ENCODE results near the gene CCDC186. TPM values are rescaled to one million over a fixed set of nuclear protein-coding genes. Genes with fewer than 3 reads are reported as not detected.

Gene CCDC186
- total RNA-seq, 1 donor from 2014 or later = 39.2 TPM

GRCh38 chr10:114077815-114078219, 96.2 kb downstream of the CCDC186 start:
- no peak for TF ChIP-seq CTCF (IDR thresholded peaks at IDR 0.05; ENCODE audit: unreplicated experiment)
- Mint-ChIP-seq H3K9me3 (peaks cover 3% of the 10 kb centered on the region), H3K27ac (no peak overlapping the region), H3K36me3 (no peaks in the 10 kb centered on the region), H3K4me1 (no peaks in the 10 kb centered on the region), H3K4me3 (no peak overlapping the region), H3K27me3 (ENCODE audit: low read depth) (peaks cover 8% of the 10 kb centered on the region)
- DNase-seq (ENCODE audit: low spot score in 2 of 2, unreplicated experiment in 2 of 2) = no peak

GRCh38 chr10:114077347-114077746, 96.7 kb downstream of the CCDC186 start:
- Mint-ChIP-seq H3K36me3 (no peaks in the 10 kb centered on the region), H3K4me1 (no peaks in the 10 kb centered on the region), H3K9me3 (peaks cover 3% of the 10 kb centered on the region), H3K4me3 (no peak overlapping the region), H3K27ac (no peak overlapping the region), H3K27me3 (ENCODE audit: low read depth) (peaks cover 8% of the 10 kb centered on the region)
- no peak for DNase-seq (ENCODE audit: low spot score in 2 of 2, unreplicated experiment in 2 of 2)
- no peak for TF ChIP-seq CTCF (IDR thresholded peaks at IDR 0.05; ENCODE audit: unreplicated experiment)

DNA sequence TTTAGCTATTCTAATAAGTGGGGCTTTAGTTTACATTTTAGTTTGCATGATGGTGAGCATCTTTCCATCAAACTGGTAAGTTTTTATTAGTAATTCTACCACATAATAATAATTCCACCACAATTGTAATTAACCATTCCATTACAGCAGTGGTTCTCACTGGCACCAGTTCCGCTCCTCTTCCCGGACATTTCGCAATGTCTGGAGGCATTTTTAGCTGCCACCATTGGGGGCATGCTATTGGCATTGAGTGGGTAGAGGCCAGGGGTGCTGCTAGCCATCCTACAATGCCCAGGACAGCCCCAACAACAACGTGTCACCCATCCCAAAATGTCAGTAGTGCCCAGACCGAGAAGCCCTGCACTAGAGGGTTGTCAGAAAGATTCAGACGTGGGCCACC, 98.9 kb downstream of the CCDC186 start:
- Mint-ChIP-seq H3K36me3 (no peaks in the 10 kb centered on the region), H3K27me3 (ENCODE audit: low read depth) (peaks cover 9% of the 10 kb centered on the region), H3K4me3 (no peak overlapping the region), H3K9me3 (peaks cover 3% of the 10 kb centered on the region), H3K27ac (no peak overlapping the region), H3K4me1 (peaks cover 3% of the 10 kb centered on the region)
- no peak for DNase-seq (ENCODE audit: low spot score in 2 of 2, unreplicated experiment in 2 of 2)
- TF ChIP-seq CTCF (IDR thresholded peaks at IDR 0.05; ENCODE audit: unreplicated experiment) = no peak

DNA sequence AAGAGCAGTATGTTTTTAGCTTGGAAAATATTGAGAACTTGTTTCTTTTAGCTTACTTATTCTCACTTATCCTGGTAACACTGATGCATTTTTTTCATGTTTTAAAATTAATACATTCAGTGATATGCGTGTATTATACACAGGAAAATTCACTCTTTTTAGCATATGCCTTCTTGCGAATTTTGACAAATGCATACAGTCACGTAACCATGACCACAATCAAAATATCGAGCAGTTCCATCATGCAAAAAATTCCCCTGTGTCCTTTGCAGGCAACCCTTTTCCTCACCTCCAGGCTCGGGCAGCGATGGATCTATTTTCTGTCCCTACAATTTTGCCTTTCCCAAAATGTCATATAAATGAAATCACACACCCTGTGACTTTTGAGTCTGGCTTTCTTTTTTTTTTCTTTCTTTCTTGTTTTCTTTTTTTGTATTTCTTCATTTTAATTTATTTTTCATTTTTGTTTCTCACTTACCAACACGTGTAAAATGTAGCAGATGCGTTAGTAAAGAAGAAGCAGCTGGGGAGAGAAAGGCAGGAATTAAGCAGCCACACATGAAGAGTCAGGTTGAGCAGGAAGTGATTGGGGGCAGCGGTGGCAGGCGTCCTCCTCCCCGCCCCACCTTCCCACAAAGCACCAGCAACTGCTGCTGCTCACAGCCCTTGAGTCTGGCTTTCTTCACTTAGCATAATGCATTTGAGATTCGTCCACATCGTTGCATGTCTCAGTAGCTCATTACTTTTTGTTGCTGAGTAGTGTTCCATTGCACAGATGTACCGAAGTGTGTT, 100.4 kb downstream of the CCDC186 start:
- H3K27me3 Mint-ChIP-seq (ENCODE audit: low read depth) = peaks cover 9% of the 10 kb centered on the region
- no peak overlapping the region for H3K4me3 Mint-ChIP-seq
- H3K9me3 Mint-ChIP-seq = peaks cover 3% of the 10 kb centered on the region
- no peak for DNase-seq (ENCODE audit: low spot score in 2 of 2, unreplicated experiment in 2 of 2)
- peaks cover 5% of the 10 kb centered on the region for H3K4me1 Mint-ChIP-seq
- H3K27ac Mint-ChIP-seq = no peak overlapping the region
- TF ChIP-seq CTCF (IDR thresholded peaks at IDR 0.05; ENCODE audit: unreplicated experiment) = no peak
- H3K36me3 Mint-ChIP-seq = no peaks in the 10 kb centered on the region

- Mint-ChIP-seq H3K9me3 (no peaks in the 10 kb centered on the region), H3K27ac (no peak overlapping the region), H3K4me1 (peaks cover 21% of the 10 kb centered on the region), H3K36me3 (no peaks in the 10 kb centered on the region), H3K4me3 (no peak overlapping the region), H3K27me3 (ENCODE audit: low read depth) (peaks cover 2% of the 10 kb centered on the region)
- DNase-seq (ENCODE audit: low spot score in 2 of 2, unreplicated experiment in 2 of 2) = no peak
- TF ChIP-seq CTCF (IDR thresholded peaks at IDR 0.05; ENCODE audit: unreplicated experiment) = no peak
Observed at GRCh38 chr10:114071178-114071577, 102.8 kb downstream of the CCDC186 start.

Other genes with a start within 250 kb of the CCDC186 start
- gene ADRB1, start 130.3 kb downstream of the CCDC186 start, total RNA-seq = 0.07 to 0.18 TPM in 2 of 3 replicates, not detected in the other
- gene TDRD1, start 5.2 kb upstream of the CCDC186 start, total RNA-seq = not detected in 3 replicates
- 14.4 to 15.0 TPM (median 14.7 TPM) in 3 replicates for gene VWA2, start 65.1 kb upstream of the CCDC186 start, total RNA-seq
- 4.0 to 5.7 TPM (median 5.7 TPM) in 3 replicates for gene AFAP1L2, start 230.3 kb upstream of the CCDC186 start, total RNA-seq

All from mesothelial cell of epicardium (in vitro differentiated cells).